Breast epithelium (tissue), 4 donors: Measurements from ENCODE around the gene GOLGA8N. TPM values are rescaled to one million over a fixed set of nuclear protein-coding genes. Genes with fewer than 3 reads are reported as not detected.
A peak's percentile ranks its signal among the peaks of the same experiment; 100 is the strongest.

Experiments
- DNase-seq, 2 donors: peaks; one replicate each; pipeline ENCODE4 v3.0.0-alpha.2; 2019; ENCODE audit warnings: low spot score in 2 of 2
- H3K27ac ChIP-seq, 2 donors: fragments of 200-600 bp; sonication (generic) in 1 of 2; one replicate each; pipeline ENCODE4 v1.5.1; 2016 to 2019; ENCODE audit warnings: mild to moderate bottlenecking in 1 of 2
- H3K27me3 ChIP-seq, 2 donors: fragments of 200-600 bp; sonication (generic) in 1 of 2; one replicate each; pipeline versions ENCODE4 v1.5.1 to v1.6.0; 2017 to 2019; ENCODE audit warnings: control low read depth in 1 of 2, mild to moderate bottlenecking in 1 of 2
- H3K36me3 ChIP-seq: fragments of 200-600 bp; one replicate; pipeline ENCODE4 v1.5.1; 2019
- H3K4me1 ChIP-seq, 2 donors: fragments of 200-600 bp; sonication (generic); one replicate each; pipeline ENCODE4 v1.5.1; 2016 to 2019; ENCODE audit warnings: control low read depth in 1 of 2
- H3K4me3 ChIP-seq, 3 donors: fragments of 200-600 bp; sonication (generic); 1 replicate in 2 of 3; 2 replicates in 1 of 3; pipeline ENCODE4 v1.5.1; 2016 to 2019; ENCODE audit warnings: mild to moderate bottlenecking in 3 of 3, moderate library complexity in 2 of 3
- H3K9me3 ChIP-seq, 2 donors: fragments of 200-600 bp; sonication (generic) in 1 of 2; one replicate each; pipeline ENCODE4 v1.5.1; 2016 to 2019; ENCODE audit warnings: control low read depth in 1 of 2
- CTCF ChIP-seq, 3 donors: fragments of 450-650 bp; IDR thresholded peaks; one replicate each; pipeline ENCODE4 v1.5.1; 2016 to 2017; ENCODE audit warnings: antibody characterized with exemption in 3 of 3, mild to moderate bottlenecking in 3 of 3, moderate library complexity in 3 of 3
- POLR2A ChIP-seq: fragments of 450-650 bp; IDR thresholded peaks from one replicate; pipeline ENCODE4 v1.6.1; 2016; ENCODE audit warnings: antibody characterized with exemption, mild to moderate bottlenecking, moderate library complexity
- POLR2AphosphoS5 ChIP-seq, 3 donors: sonication (generic); formaldehyde crosslinking; IDR thresholded peaks; one replicate each; pipeline ENCODE4 v1.6.1; 2017; ENCODE audit warnings: antibody characterized with exemption in 3 of 3
- intact Hi-C: fragments of 100-400 bp; cut with DNase I; formaldehyde crosslinking; loops from one replicate; pipeline ENCODE4 v1.15.1; 2023; ENCODE audit warnings: low total_unique reads
- total RNA-seq, 3 donors: library from RNA; depleted of rRNA; stranded (reverse); fragments of >200 nt; gene quantifications; one replicate each; pipeline ENCODE4 v1.1.0, GENCODE V29; 2016

Gene GOLGA8N
- total RNA-seq, 3 donors from 2014 or later = 9.4 to 13.9 (median 12.1) TPM

- no peak within 1 kb of the TSS for H3K27ac ChIP-seq
- no peaks in the 10 kb centered on the region for H3K36me3 ChIP-seq
- TF ChIP-seq CTCF (IDR thresholded peaks at IDR 0.05) (no peak), POLR2A (no peak), POLR2AphosphoS5 (IDR thresholded peaks at IDR 0.05) (no peak)
- H3K4me1 ChIP-seq = no peaks in the 10 kb centered on the region
- H3K4me3 ChIP-seq = peak within 1 kb of the TSS in 2 of 3 donors; percentile 40 to 62
- DNase-seq = no peak
- no peaks in the 10 kb centered on the region for H3K9me3 ChIP-seq
- intact Hi-C loops = no loop called here
- no peaks in the 10 kb centered on the region for H3K27me3 ChIP-seq
Measured at GRCh38 chr15:32641517-32642059, 48.3 kb downstream of the GOLGA8N start, which contains the start of gene SCG5. Gene SCG5 (plus strand): TSS chr15:32641710. CDS start chr15:32643593, 1,883 bp downstream.

- no peaks in the 10 kb centered on the region for H3K9me3 ChIP-seq
- H3K36me3 ChIP-seq = no peaks in the 10 kb centered on the region
- DNase-seq = no peak
- no peak overlapping the region for H3K4me3 ChIP-seq
- H3K4me1 ChIP-seq = no peaks in the 10 kb centered on the region
- no peaks in the 10 kb centered on the region for H3K27me3 ChIP-seq
- no peak overlapping the region for H3K27ac ChIP-seq
- intact Hi-C loops = no loop called here
- no peak for TF ChIP-seq POLR2A
- TF ChIP-seq POLR2AphosphoS5 (IDR thresholded peaks at IDR 0.05) = no peak
- TF ChIP-seq CTCF (IDR thresholded peaks at IDR 0.05) = no peak
Measured at GRCh38 chr15:32642667-32643435, 49.6 kb downstream of the GOLGA8N start.

- H3K9me3 ChIP-seq = no peaks in the 10 kb centered on the region
- intact Hi-C loops = no loop called here
- no peaks in the 10 kb centered on the region for H3K27me3 ChIP-seq
- no peak overlapping the region for H3K27ac ChIP-seq
- TF ChIP-seq CTCF (IDR thresholded peaks at IDR 0.05) (no peak), POLR2A (no peak), POLR2AphosphoS5 (IDR thresholded peaks at IDR 0.05) (no peak)
- DNase-seq = no peak
- H3K4me1 ChIP-seq = no peaks in the 10 kb centered on the region
- H3K4me3 ChIP-seq = no peak overlapping the region
- no peaks in the 10 kb centered on the region for H3K36me3 ChIP-seq
Measured at GRCh38 chr15:32643907-32644445, 50.7 kb downstream of the GOLGA8N start.

GRCh38 chr15:32646291-32646690 lies 53.0 kb downstream of the GOLGA8N start:
- Histone ChIP-seq H3K9me3 (no peaks in the 10 kb centered on the region), H3K27me3 (no peaks in the 10 kb centered on the region), H3K4me1 (no peaks in the 10 kb centered on the region), H3K36me3 (no peaks in the 10 kb centered on the region), H3K4me3 (no peak overlapping the region), H3K27ac (no peak overlapping the region)
- DNase-seq = no peak
- TF ChIP-seq POLR2A (no peak), POLR2AphosphoS5 (IDR thresholded peaks at IDR 0.05) (no peak), CTCF (IDR thresholded peaks at IDR 0.05) (no peak)
- intact Hi-C loops = no loop called here

- Histone ChIP-seq H3K36me3 (no peaks in the 10 kb centered on the region), H3K4me3 (no peak overlapping the region), H3K4me1 (no peaks in the 10 kb centered on the region), H3K9me3 (no peaks in the 10 kb centered on the region), H3K27me3 (no peaks in the 10 kb centered on the region), H3K27ac (no peak overlapping the region)
- no peak for DNase-seq
- TF ChIP-seq POLR2AphosphoS5 (IDR thresholded peaks at IDR 0.05) (no peak), CTCF (IDR thresholded peaks at IDR 0.05) (no peak), POLR2A (no peak)
- intact Hi-C loops = no loop called here
Measured at GRCh38 chr15:32649342-32649741, 56.1 kb downstream of the GOLGA8N start.
